Muscle of leg (tissue), 11 donors: Measurements from ENCODE around the gene ELANE. TPM values are rescaled to one million over a fixed set of nuclear protein-coding genes. Genes with fewer than 3 reads are reported as not detected.
"Not testable (repeated sequence)": the region's sequence is repeated elsewhere in the genome, so short reads cannot be mapped to it uniquely, and the experiment has no call there.

Source experiments
- DNase-seq: peaks from one replicate; pipeline ENCODE4 v3.0.0; 2013
- H3K27ac ChIP-seq: one replicate; pipeline ENCODE4 v1.5.1; 2013; ENCODE audit warnings: mild to moderate bottlenecking, low read length, control low read depth
- H3K27me3 ChIP-seq: one replicate; pipeline ENCODE4 v1.6.1; 2013; ENCODE audit warnings: low read length; ENCODE audit not compliant: control insufficient read depth, insufficient read depth
- H3K36me3 ChIP-seq: one replicate; pipeline ENCODE4 v1.6.1; 2013; ENCODE audit warnings: low read length; ENCODE audit not compliant: control insufficient read depth, insufficient read depth
- H3K4me1 ChIP-seq: one replicate; pipeline ENCODE4 v1.6.1; 2013; ENCODE audit warnings: low read length; ENCODE audit not compliant: control insufficient read depth, insufficient read depth
- H3K4me3 ChIP-seq: one replicate; pipeline ENCODE4 v1.5.1; 2013; ENCODE audit warnings: low read length, control low read depth
- H3K9me3 ChIP-seq: replicated peaks from 2 replicates; pipeline ENCODE4 v1.6.1; 2013; ENCODE audit warnings: low read depth, low read length; ENCODE audit not compliant: control insufficient read depth
- WGBS: methylation state at CpG from one replicate; pipeline ENCODE4 v1.1.5; 2013; ENCODE audit warnings: missing lambda C conversion rate; ENCODE audit not compliant: insufficient coverage; 5-methylcytosine and 5-hydroxymethylcytosine counted together
- polyA plus RNA-seq, 8 donors: library from polyadenylated mRNA; unstranded; fragments of 120-200 nt; gene quantifications; one replicate each; pipeline versions ENCODE4 v1.2.1 to v1.2.3, GENCODE V29; 2013; ENCODE audit warnings: inconsistent platforms in 1 of 8, low replicate concordance in 1 of 8; ENCODE audit not compliant: insufficient read length in 8 of 8, insufficient read depth in 1 of 8
- total RNA-seq: library from RNA; stranded (reverse); fragments of 120-200 nt; gene quantifications from one replicate; pipeline ENCODE4 v1.2.4, GENCODE V29; 2013

ELANE gene
- total and polyA plus RNA-seq, 9 donors: 0.22 to 4.4 (median 0.67) TPM

GRCh38 chr19:890831-891230 lies 38.7 kb downstream of the ELANE start:
- no peak overlapping the region for H3K4me3 ChIP-seq
- peaks cover 47% of the 10 kb centered on the region for H3K36me3 ChIP-seq
- H3K27me3 ChIP-seq: no peaks in the 10 kb centered on the region
- H3K9me3 ChIP-seq: no peaks in the 10 kb centered on the region
- WGBS: 94% methylated on average over 13 of the region's 18 CpGs
- H3K27ac ChIP-seq: no peak overlapping the region
- DNase-seq: no peak
- H3K4me1 ChIP-seq: peaks cover 10% of the 10 kb centered on the region

- H3K27ac ChIP-seq: peak overlapping the region; percentile 82
- DNase-seq, H3K27me3 ChIP-seq, H3K9me3 ChIP-seq: not testable (repeated sequence)
- WGBS: 76% methylated on average over 38 of the region's 50 CpGs
- peak overlapping the region; percentile 74 for H3K4me3 ChIP-seq
- H3K4me1 ChIP-seq: peaks cover 10% of the 10 kb centered on the region
- peaks cover 43% of the 10 kb centered on the region for H3K36me3 ChIP-seq
Measured at GRCh38 chr19:891421-892200, 39.5 kb downstream of the ELANE start.

GRCh38 chr19:892243-892893 lies 40.3 kb downstream of the ELANE start:
- H3K4me3 ChIP-seq: peak overlapping the region; percentile 74
- no peaks in the 10 kb centered on the region for H3K27me3 ChIP-seq
- H3K4me1 ChIP-seq: peaks cover 10% of the 10 kb centered on the region
- peaks cover 45% of the 10 kb centered on the region for H3K36me3 ChIP-seq
- WGBS: 4% methylated on average over 16 of the region's 27 CpGs
- peak overlapping the region; percentile 82 for H3K27ac ChIP-seq
- H3K9me3 ChIP-seq: no peaks in the 10 kb centered on the region
- no peak for DNase-seq

GRCh38 chr19:892894-893689 lies 41.0 kb downstream of the ELANE start, which contains the start of the genes MED16 and RNU6-9:
MED16 (minus strand) TSS chr19:893187; CDS start chr19:891131, 2,056 bp downstream.
RNU6-9 (plus strand) TSS chr19:893484.
- H3K4me1 ChIP-seq: peaks cover 10% of the 10 kb centered on the region
- no peaks in the 10 kb centered on the region for H3K27me3 ChIP-seq
- H3K4me3 ChIP-seq: peak within 1 kb of the TSS; percentile 74
- WGBS: under 1% methylated on average over 43 of the region's 69 CpGs
- peak; percentile 98 for DNase-seq
- peaks cover 44% of the 10 kb centered on the region for H3K36me3 ChIP-seq
- H3K27ac ChIP-seq: peak within 1 kb of the TSS; percentile 85
- H3K9me3 ChIP-seq: no peaks in the 10 kb centered on the region

- WGBS: 92% methylated on average over 7 of the region's 10 CpGs
- Histone ChIP-seq H3K9me3 (no peaks in the 10 kb centered on the region), H3K27me3 (no peaks in the 10 kb centered on the region), H3K4me3 (no peak overlapping the region), H3K36me3 (peaks cover 35% of the 10 kb centered on the region), H3K27ac (no peak overlapping the region), H3K4me1 (peaks cover 8% of the 10 kb centered on the region)
- no peak for DNase-seq
Measured at GRCh38 chr19:896434-896833, 44.3 kb downstream of the ELANE start.

- Histone ChIP-seq H3K4me3 (no peak overlapping the region), H3K27ac (no peak overlapping the region), H3K36me3 (peaks cover 40% of the 10 kb centered on the region), H3K27me3 (no peaks in the 10 kb centered on the region), H3K4me1 (peaks cover 4% of the 10 kb centered on the region), H3K9me3 (no peaks in the 10 kb centered on the region)
- 85% methylated on average over 7 of the region's 11 CpGs for WGBS
- DNase-seq: no peak
Measured at GRCh38 chr19:896999-897398, 44.9 kb downstream of the ELANE start.

GRCh38 chr19:897442-898039 lies 45.4 kb downstream of the ELANE start:
- H3K36me3 ChIP-seq: peaks cover 45% of the 10 kb centered on the region
- no peak overlapping the region for H3K27ac ChIP-seq
- no peaks in the 10 kb centered on the region for H3K4me1 ChIP-seq
- no peaks in the 10 kb centered on the region for H3K9me3 ChIP-seq
- H3K27me3 ChIP-seq: no peaks in the 10 kb centered on the region
- 79% methylated on average over 25 of the region's 26 CpGs for WGBS
- no peak for DNase-seq
- no peak overlapping the region for H3K4me3 ChIP-seq

GRCh38 chr19:898663-899062 lies 46.6 kb downstream of the ELANE start:
- Histone ChIP-seq H3K4me3 (no peak overlapping the region), H3K27ac (no peak overlapping the region), H3K9me3 (no peaks in the 10 kb centered on the region), H3K27me3 (no peaks in the 10 kb centered on the region), H3K36me3 (peaks cover 45% of the 10 kb centered on the region), H3K4me1 (peaks cover 10% of the 10 kb centered on the region)
- DNase-seq: no peak
- WGBS: 41% methylated on average over 15 of the region's 20 CpGs

GRCh38 chr19:899336-900042 lies 47.4 kb downstream of the ELANE start:
- H3K27me3 ChIP-seq: no peaks in the 10 kb centered on the region
- peaks cover 45% of the 10 kb centered on the region for H3K36me3 ChIP-seq
- peaks cover 10% of the 10 kb centered on the region for H3K4me1 ChIP-seq
- 89% methylated on average over 32 of the region's 32 CpGs for WGBS
- H3K27ac ChIP-seq: no peak overlapping the region
- no peak overlapping the region for H3K4me3 ChIP-seq
- no peaks in the 10 kb centered on the region for H3K9me3 ChIP-seq
- DNase-seq: no peak
